GM21723 (cell line): ENCODE data around the gene ZNF777.
"Not testable (repeated sequence)": the region's sequence is repeated elsewhere in the genome, so short reads cannot be mapped to it uniquely, and the experiment has no call there.

Source experiments
- ATAC-seq: cut with Tn5 transposase; IDR thresholded peaks from one replicate; pipeline ENCODE4 v1.9.1; 2021; ENCODE audit warnings: mild to moderate bottlenecking, moderate library complexity; ENCODE audit not compliant: unreplicated experiment

Gene ZNF777

DNA sequence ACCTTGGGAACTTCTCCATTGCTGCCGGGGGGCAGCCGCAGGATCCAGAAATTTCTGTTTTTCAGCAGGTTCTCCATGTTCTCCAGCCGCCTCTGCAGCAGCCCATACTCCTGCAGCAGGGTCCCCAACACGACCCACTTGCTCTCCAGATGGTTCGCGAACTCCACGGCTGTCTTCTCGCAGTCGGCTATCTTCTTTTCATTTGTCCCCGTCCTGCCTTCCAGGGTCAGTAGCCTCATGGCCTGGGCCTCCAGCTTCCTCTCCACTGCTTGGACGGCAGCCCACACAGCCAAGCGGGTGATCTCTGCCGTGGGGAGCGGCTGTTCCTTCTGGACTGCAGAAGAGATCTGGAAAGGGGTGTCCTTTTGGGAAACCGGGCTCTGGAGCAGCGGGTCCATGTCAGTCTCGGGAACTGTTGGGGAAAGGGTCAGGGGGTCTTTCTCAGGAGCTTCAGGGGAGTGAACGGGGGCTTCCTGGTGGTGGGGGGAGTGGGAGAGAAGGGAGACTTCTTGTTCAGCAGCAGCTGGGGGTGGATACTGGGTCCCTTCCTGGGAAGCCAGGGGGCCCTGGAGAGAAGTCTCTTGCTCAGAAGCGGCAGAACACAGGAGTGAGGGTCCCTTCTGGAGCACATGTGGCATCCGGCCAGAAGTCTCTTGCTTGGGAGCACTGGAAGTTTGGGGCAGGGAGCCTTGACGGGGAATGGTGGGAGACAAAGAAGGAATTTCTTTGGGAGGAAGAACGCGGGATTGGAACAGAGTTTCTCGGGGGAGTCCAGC, 5.5 kb downstream of the ZNF777 start:
- no peak for ATAC-seq

DNA sequence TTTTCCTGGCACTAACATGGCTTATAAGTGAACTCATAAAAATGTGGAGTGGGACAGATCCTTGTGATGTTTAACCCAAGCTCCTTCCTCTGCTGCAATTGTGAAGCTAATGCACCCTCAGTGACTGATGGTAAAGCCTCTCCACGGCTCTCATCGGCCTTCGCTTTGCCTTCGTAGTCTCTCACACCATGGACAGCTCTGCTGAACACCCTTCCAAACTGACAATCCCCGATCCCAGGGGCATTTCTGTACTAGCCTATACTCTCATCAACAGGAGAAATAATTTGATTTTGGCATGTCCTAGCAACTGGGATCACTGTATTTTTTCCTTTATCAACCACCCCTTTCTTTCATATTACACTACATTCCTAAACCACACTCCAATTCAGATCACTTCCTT, 6.1 kb downstream of the ZNF777 start:
- no peak for ATAC-seq

GRCh38 chr7:149454006-149454405, 6.9 kb downstream of the ZNF777 start:
- no peak for ATAC-seq

- ATAC-seq: no peak
Measured at GRCh38 chr7:149450821-149451220, 10.0 kb downstream of the ZNF777 start.

DNA sequence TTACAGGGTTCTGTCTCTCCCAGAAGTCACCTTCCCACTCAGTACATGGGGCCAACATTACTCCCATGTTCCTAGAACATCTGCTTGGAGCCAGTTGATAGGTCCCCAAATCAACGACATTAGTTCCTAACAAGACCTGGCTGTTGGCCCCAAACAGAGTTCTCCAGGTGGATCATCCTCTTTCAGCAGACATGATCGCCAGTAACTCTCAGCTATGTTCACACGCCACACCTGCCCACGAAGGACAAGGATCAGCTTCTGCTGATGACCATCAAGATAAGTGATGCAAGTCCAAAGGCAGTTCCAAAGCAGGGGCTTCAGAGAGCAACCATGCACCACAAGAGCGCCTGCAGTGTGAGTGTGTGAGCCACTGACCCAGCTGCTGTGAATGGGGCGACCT, 11.0 kb downstream of the ZNF777 start:
- ATAC-seq: no peak

DNA sequence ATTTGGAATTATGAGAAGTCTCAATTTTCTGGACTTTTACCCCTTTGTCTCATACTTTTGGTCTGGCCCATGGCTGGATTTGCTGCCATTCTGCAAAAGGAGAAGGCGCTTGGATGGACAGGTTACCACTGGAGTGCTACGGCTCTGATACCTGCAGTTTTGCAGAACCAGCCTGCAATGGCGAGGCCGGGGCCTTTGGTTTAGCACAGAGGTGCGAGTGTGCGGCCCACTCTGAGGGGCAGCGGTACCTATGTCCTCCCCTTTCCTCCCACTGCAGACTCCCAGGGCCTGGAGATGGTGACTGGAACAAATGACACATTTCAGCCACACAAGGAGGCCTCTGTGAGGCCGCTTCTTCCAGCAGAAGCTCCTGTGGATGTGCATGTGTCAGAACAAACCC, 11.9 kb downstream of the ZNF777 start:
- ATAC-seq: no peak

DNA sequence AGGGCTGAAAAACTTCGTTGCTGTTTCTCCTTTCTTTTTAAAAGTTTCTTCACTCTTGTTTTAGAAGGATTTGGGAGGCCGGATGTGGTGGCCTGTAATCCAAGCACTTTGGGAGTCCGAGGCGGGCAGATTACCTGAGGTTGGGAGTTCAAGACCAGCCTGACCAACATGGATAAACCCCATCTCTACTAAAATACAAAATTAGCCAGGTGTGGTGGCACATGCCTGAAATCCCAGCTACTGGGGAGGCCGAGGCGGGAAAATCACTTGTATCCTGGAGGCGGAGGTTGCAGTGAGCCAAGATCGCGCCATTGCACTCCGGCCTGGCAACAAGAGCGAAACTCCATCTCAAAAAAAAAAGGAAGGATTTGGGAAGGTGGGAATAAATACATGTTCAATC, 14.8 kb downstream of the ZNF777 start:
- not testable (repeated sequence) for ATAC-seq

DNA sequence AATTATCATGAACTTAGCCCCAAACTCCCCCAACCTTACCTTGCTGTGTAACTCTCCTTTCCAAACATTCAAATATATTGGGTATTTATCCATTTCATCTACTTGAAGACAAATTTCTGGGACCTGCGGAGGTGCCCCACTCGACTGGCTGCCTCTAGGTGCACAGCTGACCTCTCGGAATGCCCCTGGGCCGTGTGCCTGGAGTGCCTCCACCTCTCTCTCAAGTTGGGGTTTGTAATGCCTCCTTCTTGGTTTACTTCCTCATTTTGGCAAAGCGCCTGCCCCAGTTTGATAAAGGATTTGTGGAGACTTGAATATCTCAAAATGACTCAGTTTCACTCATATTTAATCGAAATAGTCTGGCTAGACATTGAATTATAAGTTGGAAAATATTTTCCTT, 16.6 kb downstream of the ZNF777 start:
- ATAC-seq: no peak

- no peak for ATAC-seq
Measured at GRCh38 chr7:149443523-149443922, 17.3 kb downstream of the ZNF777 start.

- no peak for ATAC-seq
Measured at GRCh38 chr7:149442924-149443323, 17.9 kb downstream of the ZNF777 start.

DNA sequence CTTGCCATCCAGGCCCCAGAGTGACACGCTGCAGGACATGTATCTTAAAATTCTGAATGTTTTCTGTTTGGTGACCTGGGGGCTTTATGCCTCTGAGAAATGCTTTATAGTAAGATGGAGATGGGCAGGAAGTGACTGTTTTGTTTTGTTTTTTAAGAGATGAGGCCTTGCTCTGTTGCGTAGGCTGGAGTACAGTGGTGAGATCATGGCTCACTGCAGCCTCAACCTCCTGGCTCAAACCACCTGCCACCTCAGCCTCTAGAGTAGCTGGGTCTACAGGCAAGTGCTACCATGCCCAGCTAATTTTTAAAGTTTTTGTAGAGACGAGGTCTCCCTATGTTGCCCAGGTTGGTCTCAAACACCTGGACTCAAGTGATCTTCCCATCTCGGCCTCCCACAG, 20.6 kb downstream of the ZNF777 start:
- ATAC-seq: no peak

- no peak for ATAC-seq
Measured at GRCh38 chr7:149436358-149436757, 24.5 kb downstream of the ZNF777 start.

- ATAC-seq: no peak
Measured at GRCh38 chr7:149433124-149433523, 27.7 kb downstream of the ZNF777 start.

DNA sequence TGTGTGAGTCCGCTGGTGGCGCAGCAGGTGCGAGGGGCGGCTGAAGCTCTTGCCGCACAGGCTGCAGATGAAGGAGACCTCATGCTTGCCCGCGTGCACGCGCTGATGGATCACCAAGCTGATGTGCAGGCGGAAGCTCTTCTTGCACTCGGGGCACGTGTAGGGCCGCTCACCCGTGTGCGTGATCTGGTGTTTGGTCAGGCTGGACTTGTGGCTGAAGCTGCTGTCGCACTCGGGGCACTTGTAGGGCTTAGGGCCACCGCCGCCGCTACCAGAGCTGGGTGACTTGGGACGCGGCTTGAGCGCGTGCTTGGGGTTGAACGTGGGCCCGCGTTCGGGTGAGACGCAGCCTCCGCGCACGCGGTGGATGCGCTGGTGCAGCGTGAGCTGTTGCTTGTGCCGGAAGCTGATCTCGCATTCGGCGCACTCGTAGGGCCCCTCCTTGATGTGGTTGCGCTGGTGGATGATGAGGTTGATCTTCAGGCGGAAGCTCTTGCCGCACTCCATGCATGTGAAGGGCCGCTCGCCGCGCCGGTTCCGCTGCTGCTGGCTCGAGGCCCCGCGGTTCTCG, 28.7 kb downstream of the ZNF777 start:
- no peak for ATAC-seq

GRCh38 chr7:149431486-149432120, 29.3 kb downstream of the ZNF777 start:
- no peak for ATAC-seq

- no peak for ATAC-seq
Measured at GRCh38 chr7:149430192-149430591, 30.7 kb downstream of the ZNF777 start.

- no peak for ATAC-seq
Measured at GRCh38 chr7:149427893-149428292, 33.0 kb downstream of the ZNF777 start.

DNA sequence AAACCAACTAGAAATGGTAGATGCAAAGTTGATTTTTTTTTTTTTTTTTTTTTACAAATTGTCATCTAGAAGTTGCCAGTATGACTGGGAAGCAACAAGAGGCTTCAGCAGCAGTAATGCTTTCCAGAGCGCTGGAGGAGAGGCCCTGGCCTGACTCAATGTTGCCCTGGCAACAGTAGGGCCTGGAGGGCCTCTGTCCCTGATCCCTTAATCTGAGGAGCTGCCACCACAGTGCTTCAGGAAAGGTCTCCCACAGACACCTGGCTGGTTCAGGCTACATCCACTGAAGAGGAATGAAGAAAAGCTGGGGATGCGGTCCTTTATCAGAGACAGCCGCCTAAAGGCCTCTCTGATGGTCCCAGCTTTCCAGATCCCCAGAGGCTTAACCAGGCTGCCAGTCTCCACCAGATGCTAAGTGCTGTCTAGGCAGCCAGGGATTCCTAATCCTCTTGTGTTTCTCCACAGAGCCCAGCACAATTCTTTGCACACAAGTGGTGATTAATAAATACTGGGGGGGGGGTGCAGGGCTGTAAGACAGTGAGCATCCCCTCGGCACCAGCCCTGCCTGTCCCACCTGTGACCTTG, 33.7 kb downstream of the ZNF777 start:
- no peak for ATAC-seq

GRCh38 chr7:149423449-149424110, 37.3 kb downstream of the ZNF777 start:
- ATAC-seq: no peak

GRCh38 chr7:149422914-149423301, 38.0 kb downstream of the ZNF777 start:
- no peak for ATAC-seq

GRCh38 chr7:149422162-149422913, 38.5 kb downstream of the ZNF777 start:
- peak; percentile 93 for ATAC-seq
